ENCODE results near the gene HORMAD2.
A peak's percentile ranks its signal among the peaks of the same experiment; 100 is the strongest.
"Not testable (repeated sequence)": the region's sequence is repeated elsewhere in the genome, so short reads cannot be mapped to it uniquely, and the experiment has no call there.

Gene HORMAD2

GRCh38 chr22:30078320-30079311 lies 1.6 kb upstream of the HORMAD2 start:
- Mint-ChIP-seq H3K9me3 (no peaks in the 10 kb centered on the region), H3K27me3 (peaks cover 56% of the 10 kb centered on the region), H3K27ac (peak overlapping the region in 1 of 2 donors; percentile 42), H3K4me3 (peak overlapping the region; percentile 44 to 54), H3K4me1 (peaks cover 23% of the 10 kb centered on the region)
- DNase-seq = no peak
- peak; percentile 60 for ATAC-seq

DNA sequence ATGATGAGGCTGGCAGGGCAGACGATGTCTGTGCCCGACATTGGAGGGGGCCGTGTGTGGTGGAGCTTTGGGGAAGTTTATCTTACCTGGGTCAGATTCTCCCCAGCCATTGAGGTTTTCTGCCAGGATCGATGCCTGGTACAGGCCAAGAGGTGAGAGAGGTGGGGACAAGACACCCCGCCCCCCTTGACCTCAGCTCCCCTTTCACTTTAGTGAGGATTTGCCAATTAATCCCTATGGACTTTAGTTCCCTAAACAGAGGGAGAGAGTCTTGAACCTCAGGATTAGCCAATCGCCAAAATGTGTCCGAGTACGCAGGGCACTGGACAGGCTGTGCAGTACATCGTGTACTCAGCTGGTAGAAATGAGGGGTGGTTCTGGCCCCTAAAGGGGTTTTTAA lies 541 bp downstream of the HORMAD2 start:
- Mint-ChIP-seq H3K4me1 (peaks cover 23% of the 10 kb centered on the region), H3K9me3 (no peaks in the 10 kb centered on the region), H3K4me3 (no peak overlapping the region), H3K27me3 (peaks cover 41% of the 10 kb centered on the region), H3K27ac (no peak overlapping the region)
- DNase-seq (no peak), ATAC-seq (no peak)

DNA sequence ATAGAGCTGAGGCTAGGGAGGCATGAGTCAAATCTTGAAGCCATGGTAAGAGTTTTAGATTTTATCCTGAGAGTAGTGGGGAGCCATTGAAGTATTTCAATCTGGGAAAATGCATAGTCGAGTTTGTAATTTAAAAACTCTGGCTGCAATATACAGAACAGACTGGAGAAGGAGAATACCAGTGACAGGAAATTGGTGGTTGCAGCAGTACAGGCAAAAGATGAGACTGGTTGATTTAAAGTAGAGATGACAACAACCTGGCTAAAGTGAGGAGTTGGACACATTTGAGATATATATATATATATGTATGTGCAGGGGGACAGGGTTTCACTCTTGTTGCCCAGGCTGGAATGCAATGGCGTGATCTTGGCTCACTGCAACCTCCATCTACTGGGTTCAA lies 6.2 kb downstream of the HORMAD2 start:
- no peak for ATAC-seq
- Mint-ChIP-seq H3K4me3 (no peak overlapping the region), H3K9me3 (no peaks in the 10 kb centered on the region), H3K27ac (no peak overlapping the region), H3K27me3 (peaks cover 10% of the 10 kb centered on the region), H3K4me1 (no peaks in the 10 kb centered on the region)
- DNase-seq = no peak

- not testable (repeated sequence) for H3K9me3 Mint-ChIP-seq, DNase-seq, ATAC-seq, H3K4me3 Mint-ChIP-seq, H3K27ac Mint-ChIP-seq, H3K4me1 Mint-ChIP-seq
- peaks cover 10% of the 10 kb centered on the region for H3K27me3 Mint-ChIP-seq
Observed at GRCh38 chr22:30087037-30087436, 6.8 kb downstream of the HORMAD2 start.

DNA sequence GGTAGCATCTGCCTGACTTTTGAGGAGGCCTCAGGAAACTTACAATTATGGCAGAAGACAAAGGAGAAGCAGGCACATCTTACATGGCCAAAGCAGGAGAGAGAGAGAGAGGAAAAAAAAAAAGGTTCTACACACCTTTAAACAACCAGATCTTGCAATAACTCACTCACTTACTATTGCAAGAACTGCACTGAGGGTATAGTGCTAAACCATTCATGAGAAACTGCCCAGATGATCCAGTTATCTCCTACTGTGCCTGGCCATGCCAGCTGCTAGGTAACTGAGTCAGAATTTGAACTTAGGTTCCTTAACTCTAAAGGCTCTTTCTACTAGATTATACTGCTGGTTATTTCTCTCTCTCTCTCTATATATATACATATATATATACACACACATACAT lies 7.3 kb downstream of the HORMAD2 start:
- no peak overlapping the region for H3K27ac Mint-ChIP-seq
- DNase-seq = no peak
- no peak for ATAC-seq
- peaks cover 15% of the 10 kb centered on the region for H3K27me3 Mint-ChIP-seq
- H3K4me3 Mint-ChIP-seq = no peak overlapping the region
- no peaks in the 10 kb centered on the region for H3K4me1 Mint-ChIP-seq
- no peaks in the 10 kb centered on the region for H3K9me3 Mint-ChIP-seq

- H3K9me3 Mint-ChIP-seq = no peaks in the 10 kb centered on the region
- no peak for ATAC-seq
- H3K27me3 Mint-ChIP-seq = peaks cover 19% of the 10 kb centered on the region
- H3K4me1 Mint-ChIP-seq = no peaks in the 10 kb centered on the region
- no peak overlapping the region for H3K27ac Mint-ChIP-seq
- DNase-seq = no peak
- H3K4me3 Mint-ChIP-seq = no peak overlapping the region
Observed at GRCh38 chr22:30088468-30088867, 8.2 kb downstream of the HORMAD2 start.

DNA sequence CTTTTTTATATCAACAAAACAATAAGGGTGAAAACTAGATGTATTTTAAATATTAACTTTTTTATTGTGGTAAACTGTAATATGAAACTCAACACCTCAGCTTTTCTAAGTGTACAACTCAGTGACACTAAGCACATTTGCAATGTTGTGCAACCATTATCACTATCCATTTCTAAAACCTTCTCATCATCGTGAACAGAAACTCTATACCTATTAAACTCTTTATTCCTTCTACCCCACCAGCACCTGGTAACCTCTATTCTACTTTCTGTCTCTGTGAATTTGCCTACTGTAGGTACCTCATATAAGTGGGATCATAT lies 9.4 kb downstream of the HORMAD2 start:
- H3K4me1 Mint-ChIP-seq = no peaks in the 10 kb centered on the region
- ATAC-seq = no peak
- no peak for DNase-seq
- H3K9me3 Mint-ChIP-seq = peaks cover 1% of the 10 kb centered on the region in 2 donors
- peaks cover 19% of the 10 kb centered on the region for H3K27me3 Mint-ChIP-seq
- no peak overlapping the region for H3K27ac Mint-ChIP-seq
- H3K4me3 Mint-ChIP-seq = no peak overlapping the region

- Mint-ChIP-seq H3K9me3 (peaks cover 6 to 9% of the 10 kb centered on the region in 2 donors), H3K27ac (no peak overlapping the region), H3K4me1 (no peaks in the 10 kb centered on the region), H3K4me3 (no peak overlapping the region), H3K27me3 (peaks cover 19% of the 10 kb centered on the region)
- ATAC-seq (no peak), DNase-seq (no peak)
Observed at GRCh38 chr22:30092686-30093085, 12.4 kb downstream of the HORMAD2 start.

DNA sequence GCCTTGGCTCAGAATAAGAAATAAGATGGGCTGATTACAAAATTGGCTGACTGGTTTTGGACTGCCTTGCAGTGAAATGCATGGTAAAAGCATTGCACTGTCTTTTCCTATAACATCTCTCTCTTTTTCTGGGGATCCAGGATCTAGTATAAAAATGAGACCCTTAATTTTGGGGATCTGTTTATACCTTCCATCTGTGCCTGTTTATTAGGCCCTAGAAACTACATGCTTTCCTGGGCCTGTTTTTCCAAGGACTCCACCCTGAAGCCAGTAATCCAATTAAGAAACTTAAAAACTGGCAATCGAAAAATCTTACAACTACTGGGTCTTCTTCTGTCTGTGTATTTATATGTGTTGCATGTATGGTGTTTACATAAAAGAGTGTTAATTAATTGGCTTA lies 14.5 kb downstream of the HORMAD2 start:
- H3K4me1 Mint-ChIP-seq = no peaks in the 10 kb centered on the region
- H3K27ac Mint-ChIP-seq = no peak overlapping the region
- DNase-seq (no peak), ATAC-seq (no peak)
- H3K4me3 Mint-ChIP-seq = no peak overlapping the region
- peaks cover 6 to 9% of the 10 kb centered on the region in 2 donors for H3K9me3 Mint-ChIP-seq
- H3K27me3 Mint-ChIP-seq = peaks cover 19% of the 10 kb centered on the region

DNA sequence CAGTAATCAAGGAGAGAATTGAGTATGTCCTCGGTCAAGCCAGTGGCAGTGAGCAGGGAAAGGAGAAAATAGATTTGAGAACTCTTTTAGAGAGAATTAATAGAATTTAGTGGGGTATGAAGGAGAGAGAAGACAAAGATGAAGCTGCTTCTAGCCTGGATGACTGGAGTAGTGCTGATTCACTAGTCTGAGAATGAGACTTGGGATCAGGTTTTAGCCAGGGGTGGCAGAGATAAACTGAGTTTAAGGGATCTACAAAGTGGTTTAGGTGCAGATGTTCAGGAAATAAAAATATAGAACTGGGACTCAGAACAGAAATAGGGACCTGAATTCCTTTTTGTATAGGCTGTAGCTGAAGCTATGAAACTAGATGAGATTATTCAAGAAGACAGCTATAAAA lies 17.6 kb downstream of the HORMAD2 start:
- DNase-seq = no peak
- Mint-ChIP-seq H3K27ac (no peak overlapping the region), H3K4me3 (no peak overlapping the region), H3K4me1 (peaks cover 9% of the 10 kb centered on the region), H3K27me3 (peaks cover 1% of the 10 kb centered on the region), H3K9me3 (peaks cover 9 to 10% of the 10 kb centered on the region in 2 donors)
- ATAC-seq = no peak

DNA sequence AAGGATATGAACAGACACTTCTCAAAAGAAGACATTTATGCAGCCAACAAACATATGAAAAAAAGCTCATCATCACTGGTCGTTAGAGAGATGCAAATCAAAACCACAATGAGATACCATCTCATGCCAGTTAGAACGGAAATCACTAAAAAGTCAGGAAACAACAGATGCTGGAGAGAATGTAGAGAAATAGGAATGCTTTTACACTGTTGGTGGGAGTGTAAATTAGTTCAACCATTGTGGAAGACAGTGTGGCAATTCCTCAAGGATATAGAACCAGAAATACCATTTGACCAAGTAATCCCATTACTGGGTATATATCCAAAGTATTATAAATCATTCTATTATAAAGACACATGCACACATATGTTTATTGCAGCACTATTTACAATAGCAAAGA lies 20.5 kb downstream of the HORMAD2 start:
- H3K4me3 Mint-ChIP-seq, H3K27me3 Mint-ChIP-seq, H3K27ac Mint-ChIP-seq, ATAC-seq, H3K9me3 Mint-ChIP-seq, DNase-seq: not testable (repeated sequence)
- H3K4me1 Mint-ChIP-seq = peaks cover 27% of the 10 kb centered on the region

GRCh38 chr22:30104501-30105156 lies 24.4 kb downstream of the HORMAD2 start:
- ATAC-seq (peak; percentile 69), DNase-seq (no peak)
- H3K4me3 Mint-ChIP-seq = peak overlapping the region; percentile 47 to 60
- no peaks in the 10 kb centered on the region for H3K27me3 Mint-ChIP-seq
- peaks cover 0 to 4% of the 10 kb centered on the region in 2 donors for H3K9me3 Mint-ChIP-seq
- H3K4me1 Mint-ChIP-seq = peaks cover 41% of the 10 kb centered on the region
- H3K27ac Mint-ChIP-seq = peak overlapping the region in 1 of 2 donors; percentile 65

DNA sequence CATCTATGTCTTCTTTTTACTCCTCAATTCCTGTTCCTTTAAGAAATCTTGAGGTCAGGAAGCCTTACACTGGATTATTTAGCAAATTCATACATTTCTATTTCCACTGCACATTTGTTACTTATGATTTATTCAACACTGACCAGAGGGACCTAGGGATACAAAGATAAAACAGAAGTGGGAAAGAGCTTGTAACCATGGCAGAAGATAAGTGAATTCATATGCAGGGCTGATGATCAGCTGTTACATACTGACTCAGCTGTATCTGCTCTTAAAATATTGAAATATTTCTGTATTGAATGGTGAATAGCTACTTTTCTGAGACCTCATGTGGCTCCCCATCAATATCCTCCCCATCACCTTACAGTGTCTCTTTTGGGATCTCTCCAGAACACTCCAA lies 25.2 kb downstream of the HORMAD2 start:
- Mint-ChIP-seq H3K9me3 (peaks cover 0 to 4% of the 10 kb centered on the region in 2 donors), H3K4me1 (peaks cover 37% of the 10 kb centered on the region), H3K27ac (peak overlapping the region; percentile 75 to 82), H3K4me3 (peak overlapping the region in 1 of 2 donors; percentile 47), H3K27me3 (no peaks in the 10 kb centered on the region)
- ATAC-seq (no peak), DNase-seq (no peak)

- ATAC-seq (no peak), DNase-seq (no peak)
- Mint-ChIP-seq H3K4me1 (peaks cover 50% of the 10 kb centered on the region), H3K9me3 (no peaks in the 10 kb centered on the region), H3K4me3 (no peak overlapping the region), H3K27me3 (no peaks in the 10 kb centered on the region), H3K27ac (peak overlapping the region in 1 of 2 donors; percentile 90)
Observed at GRCh38 chr22:30113494-30113893, 33.2 kb downstream of the HORMAD2 start.

- DNase-seq (no peak), ATAC-seq (no peak)
- Mint-ChIP-seq H3K27ac (no peak overlapping the region), H3K4me1 (peaks cover 41% of the 10 kb centered on the region), H3K27me3 (no peaks in the 10 kb centered on the region), H3K4me3 (no peak overlapping the region), H3K9me3 (no peaks in the 10 kb centered on the region)
Observed at GRCh38 chr22:30114361-30114760, 34.1 kb downstream of the HORMAD2 start.

- Mint-ChIP-seq H3K9me3 (no peaks in the 10 kb centered on the region), H3K4me1 (peaks cover 39% of the 10 kb centered on the region), H3K27me3 (no peaks in the 10 kb centered on the region), H3K4me3 (no peak overlapping the region), H3K27ac (no peak overlapping the region)
- ATAC-seq = no peak
- no peak for DNase-seq
Observed at GRCh38 chr22:30115705-30116104, 35.4 kb downstream of the HORMAD2 start.

All from stimulated activated naive CD8-positive, alpha-beta T cell treated with anti-CD3 and anti-CD28 coated beads, Interleukin-15, amount 100 ng/mL, for 72 hours (primary cell).